Mesenchymal stem cell (in vitro differentiated cells and primary cell): Measurements from ENCODE around the gene RAC3.
A peak's percentile ranks its signal among the peaks of the same experiment; 100 is the strongest.

Experiments
- DNase-seq: peaks from one replicate; pipeline ENCODE4 v3.0.0-alpha.2; 2013
- H2AFZ ChIP-seq: one replicate; pipeline ENCODE4 v1.6.1; 2013; ENCODE audit warnings: low read depth, mild to moderate bottlenecking, control low read depth, inconsistent platforms, low read length, moderate library complexity
- H2AK5ac ChIP-seq: 2 replicates; pipeline ENCODE4 v1.6.1; 2013; ENCODE audit warnings: low read length, moderate library complexity, mild to moderate bottlenecking, inconsistent platforms; ENCODE audit not compliant: severe bottlenecking
- H2BK120ac ChIP-seq: one replicate; pipeline ENCODE4 v1.6.1; 2013; ENCODE audit warnings: low read depth, mild to moderate bottlenecking, inconsistent platforms, low read length, moderate library complexity
- H2BK12ac ChIP-seq, 2 experiments: one replicate each; pipeline ENCODE4 v1.6.1; 2013; ENCODE audit warnings: inconsistent platforms in 2 of 2, low read length in 2 of 2, mild to moderate bottlenecking in 2 of 2, moderate library complexity in 2 of 2, control low read depth in 1 of 2
- H2BK15ac ChIP-seq: one replicate; pipeline ENCODE4 v1.6.1; 2013; ENCODE audit warnings: mild to moderate bottlenecking, low read depth, inconsistent platforms; ENCODE audit not compliant: poor library complexity, severe bottlenecking
- H2BK5ac ChIP-seq: 2 replicates; pipeline ENCODE4 v1.6.1; 2013; ENCODE audit warnings: low read depth, mild to moderate bottlenecking, low read length, control low read depth, inconsistent platforms; ENCODE audit not compliant: poor library complexity, severe bottlenecking
- H3K14ac ChIP-seq, 2 experiments: one replicate each; pipeline ENCODE4 v1.6.1; 2013; ENCODE audit warnings: inconsistent platforms in 2 of 2, low read length in 2 of 2, control low read depth in 1 of 2, mild to moderate bottlenecking in 1 of 2, moderate library complexity in 1 of 2
- H3K18ac ChIP-seq, 2 experiments: one replicate each; pipeline ENCODE4 v1.6.1; 2013; ENCODE audit warnings: inconsistent platforms in 2 of 2, low read length in 2 of 2, control low read depth in 1 of 2, low read depth in 1 of 2, mild to moderate bottlenecking in 1 of 2
- H3K23ac ChIP-seq, 2 experiments: one replicate each; pipeline ENCODE4 v1.6.1; 2013; ENCODE audit warnings: inconsistent platforms in 2 of 2, low read length in 2 of 2, mild to moderate bottlenecking in 2 of 2, moderate library complexity in 2 of 2, control low read depth in 1 of 2
- H3K27ac ChIP-seq: 2 replicates; pipeline ENCODE4 v1.5.1; 2013; ENCODE audit warnings: mild to moderate bottlenecking, moderate library complexity, low read length, control low read depth, inconsistent platforms; ENCODE audit not compliant: poor library complexity, severe bottlenecking
- H3K27me3 ChIP-seq, 2 experiments: 2 replicates each; pipeline versions ENCODE4 v1.6.1 to v1.7.0; 2013; ENCODE audit warnings: low read length in 2 of 2, mild to moderate bottlenecking in 2 of 2, moderate library complexity in 2 of 2, control low read depth in 1 of 2, inconsistent platforms in 1 of 2; ENCODE audit not compliant: control insufficient read depth in 1 of 2, insufficient read depth in 1 of 2
- H3K36me3 ChIP-seq, 2 experiments: 2 replicates each; pipeline versions ENCODE4 v1.6.1 to v1.7.0; 2013; ENCODE audit warnings: low read length in 2 of 2, control low read depth in 1 of 2, inconsistent platforms in 1 of 2, low read depth in 1 of 2, mild to moderate bottlenecking in 1 of 2; ENCODE audit not compliant: insufficient read depth in 2 of 2, control insufficient read depth in 1 of 2
- H3K4ac ChIP-seq, 2 experiments: one replicate each; pipeline ENCODE4 v1.6.1; 2013; ENCODE audit warnings: inconsistent platforms in 2 of 2, low read length in 2 of 2, mild to moderate bottlenecking in 2 of 2, moderate library complexity in 2 of 2, control low read depth in 1 of 2, low read depth in 1 of 2
- H3K4me1 ChIP-seq: 2 replicates; pipeline ENCODE4 v1.6.1; 2013; ENCODE audit warnings: low read depth, low read length, control low read depth; ENCODE audit not compliant: control insufficient read depth, insufficient read depth
- H3K4me2 ChIP-seq: 2 replicates; pipeline ENCODE4 v1.6.1; 2013; ENCODE audit warnings: low read length, mild to moderate bottlenecking, inconsistent platforms; ENCODE audit not compliant: poor library complexity, severe bottlenecking
- H3K4me3 ChIP-seq, 2 experiments: 2 replicates each; pipeline versions ENCODE4 v1.5.1 to v1.7.0; 2013; ENCODE audit warnings: low read length in 2 of 2, mild to moderate bottlenecking in 2 of 2, control low read depth in 1 of 2, low read depth in 1 of 2; ENCODE audit not compliant: insufficient read depth in 1 of 2
- H3K79me1 ChIP-seq: replicated peaks from 2 replicates; pipeline ENCODE4 v1.6.1; 2013; ENCODE audit warnings: mild to moderate bottlenecking, control low read depth, low read length, inconsistent platforms; ENCODE audit not compliant: poor library complexity, severe bottlenecking
- H3K9ac ChIP-seq: 2 replicates; pipeline ENCODE4 v1.7.0; 2013; ENCODE audit warnings: mild to moderate bottlenecking, low read length, moderate library complexity
- H3K9me3 ChIP-seq: 2 replicates; pipeline ENCODE4 v1.7.0; 2013; ENCODE audit warnings: mild to moderate bottlenecking, low read length; ENCODE audit not compliant: control insufficient read depth
- H4K8ac ChIP-seq: one replicate; pipeline ENCODE4 v1.6.1; 2013; ENCODE audit warnings: inconsistent platforms, mild to moderate bottlenecking, low read length, moderate library complexity
- H4K91ac ChIP-seq: one replicate; pipeline ENCODE4 v1.6.1; 2013; ENCODE audit warnings: mild to moderate bottlenecking, low read length, inconsistent platforms
- WGBS: methylation state at CpG from one replicate; pipeline ENCODE4 v1.1.7; 2013; ENCODE audit warnings: mixed read lengths; 5-methylcytosine and 5-hydroxymethylcytosine counted together

The RAC3 gene

GRCh38 chr17:82019690-82020571 is 11.5 kb upstream of the RAC3 start:
- Histone ChIP-seq H2BK5ac (no peak overlapping the region), H3K4ac (no peak overlapping the region), H2AFZ (no peak overlapping the region), H3K79me1 (peaks cover 31% of the 10 kb centered on the region), H3K4me3 (no peak overlapping the region), H3K9ac (no peak overlapping the region), H3K27me3 (no peaks in the 10 kb centered on the region), H3K36me3 (peaks cover 15 to 46% of the 10 kb centered on the region in 2 experiments), H3K23ac (no peak overlapping the region), H3K14ac (peak overlapping the region in 1 of 2 experiments; percentile 41), H4K91ac (peak overlapping the region; percentile 28), H3K9me3 (no peaks in the 10 kb centered on the region), H3K4me2 (no peak overlapping the region), H3K18ac (peak overlapping the region in 1 of 2 experiments; percentile 37), H2AK5ac (no peak overlapping the region), H3K27ac (no peak overlapping the region), H2BK120ac (no peak overlapping the region), H4K8ac (peak overlapping the region; percentile 35), H2BK15ac (no peak overlapping the region), H3K4me1 (peaks cover 37% of the 10 kb centered on the region), H2BK12ac (peak overlapping the region in 1 of 2 experiments; percentile 60)
- 69% methylated on average over 33 of the region's 34 CpGs for WGBS
- peak; percentile 56 for DNase-seq

- Histone ChIP-seq H3K36me3 (peaks cover 15 to 45% of the 10 kb centered on the region in 2 experiments), H3K18ac (peak overlapping the region in 1 of 2 experiments; percentile 37), H2BK5ac (no peak overlapping the region), H3K14ac (no peak overlapping the region), H3K4me2 (no peak overlapping the region), H4K91ac (no peak overlapping the region), H3K4me1 (peaks cover 39% of the 10 kb centered on the region), H4K8ac (no peak overlapping the region), H3K27me3 (no peaks in the 10 kb centered on the region), H3K4ac (no peak overlapping the region), H3K9ac (no peak overlapping the region), H2AK5ac (no peak overlapping the region), H3K79me1 (peaks cover 34% of the 10 kb centered on the region), H2AFZ (no peak overlapping the region), H2BK120ac (no peak overlapping the region), H2BK12ac (no peak overlapping the region), H3K23ac (no peak overlapping the region), H3K27ac (no peak overlapping the region), H2BK15ac (no peak overlapping the region), H3K9me3 (no peaks in the 10 kb centered on the region), H3K4me3 (no peak overlapping the region)
- WGBS, result 96% methylated on average over 14 of the region's 14 CpGs
- no peak for DNase-seq
These were observed 10.8 kb upstream of the RAC3 start for GRCh38 chr17:82020572-82021106.

GRCh38 chr17:82021107-82021899 is 10.2 kb upstream of the RAC3 start:
- Histone ChIP-seq H2BK15ac (no peak overlapping the region), H3K9ac (peak overlapping the region; percentile 89), H3K79me1 (peaks cover 34% of the 10 kb centered on the region), H3K27ac (no peak overlapping the region), H3K27me3 (no peaks in the 10 kb centered on the region), H3K18ac (no peak overlapping the region), H3K9me3 (no peaks in the 10 kb centered on the region), H3K4me3 (peak overlapping the region in 1 of 2 experiments; percentile 93), H4K91ac (peak overlapping the region; percentile 3), H3K4me2 (peak overlapping the region; percentile 94), H2BK12ac (peak overlapping the region in 1 of 2 experiments; percentile 32), H2BK120ac (no peak overlapping the region), H4K8ac (no peak overlapping the region), H2AFZ (no peak overlapping the region), H2AK5ac (no peak overlapping the region), H3K4me1 (peaks cover 39% of the 10 kb centered on the region), H2BK5ac (no peak overlapping the region), H3K23ac (peak overlapping the region in 1 of 2 experiments; percentile 27), H3K36me3 (peaks cover 15 to 51% of the 10 kb centered on the region in 2 experiments), H3K14ac (no peak overlapping the region), H3K4ac (no peak overlapping the region)
- DNase-seq, result peak; percentile 75
- 81% methylated on average over 25 of the region's 25 CpGs for WGBS
